Liver (tissue), 9 donors: Measurements from ENCODE around the gene LRP1-AS. TPM values are rescaled to one million over a fixed set of nuclear protein-coding genes. Genes with fewer than 3 reads are reported as not detected.

Experiments used
- DNase-seq: peaks from one replicate; pipeline ENCODE4 v3.0.0-alpha.2; 2017; ENCODE audit warnings: low spot score
- H3K27ac ChIP-seq, 2 donors: one replicate each; pipeline ENCODE4 v1.7.0; 2013; ENCODE audit warnings: inconsistent platforms in 2 of 2, low read length in 2 of 2, control low read depth in 1 of 2, low read depth in 1 of 2, mild to moderate bottlenecking in 1 of 2
- H3K27me3 ChIP-seq, 4 donors: one replicate each; pipeline versions ENCODE4 v1.6.1 to v1.7.0; 2013; ENCODE audit warnings: low read length in 3 of 4, inconsistent platforms in 1 of 4, mild to moderate bottlenecking in 1 of 4, moderate library complexity in 1 of 4; ENCODE audit not compliant: control insufficient read depth in 4 of 4, insufficient read depth in 4 of 4
- H3K36me3 ChIP-seq, 4 donors: one replicate each; pipeline versions ENCODE4 v1.6.1 to v1.7.0; 2013; ENCODE audit warnings: low read length in 3 of 4, mild to moderate bottlenecking in 3 of 4, low read depth in 1 of 4, moderate library complexity in 1 of 4; ENCODE audit not compliant: control insufficient read depth in 4 of 4, insufficient read depth in 3 of 4
- H3K4me1 ChIP-seq, 4 donors: one replicate each; pipeline versions ENCODE4 v1.6.1 to v1.7.0; 2013; ENCODE audit warnings: low read length in 3 of 4, mild to moderate bottlenecking in 3 of 4, moderate library complexity in 1 of 4; ENCODE audit not compliant: control insufficient read depth in 4 of 4, insufficient read depth in 4 of 4
- H3K4me3 ChIP-seq, 3 donors: one replicate each; pipeline versions ENCODE4 v1.6.1 to v1.7.0; 2013; ENCODE audit warnings: low read length in 3 of 3, control low read depth in 1 of 3, low read depth in 1 of 3, mild to moderate bottlenecking in 1 of 3
- H3K9ac ChIP-seq, 2 donors: one replicate each; pipeline ENCODE4 v1.7.0; 2013; ENCODE audit warnings: low read length in 2 of 2, mild to moderate bottlenecking in 2 of 2, moderate library complexity in 2 of 2, control low read depth in 1 of 2, low read depth in 1 of 2
- H3K9me3 ChIP-seq, 4 donors: one replicate each; pipeline versions ENCODE4 v1.6.1 to v1.7.0; 2013; ENCODE audit warnings: low read length in 3 of 4; ENCODE audit not compliant: control insufficient read depth in 4 of 4
- ATF3 ChIP-seq: IDR thresholded peaks from 2 replicates; pipeline ENCODE4 v1.6.1; 2016; ENCODE audit warnings: antibody characterized with exemption
- CTCF ChIP-seq: fragments of 150-350 bp; IDR thresholded peaks from 2 replicates; pipeline ENCODE4 v1.5.1; 2017; ENCODE audit warnings: improper control_type of control experiment, low read depth, low read length; ENCODE audit not compliant: missing input control
- EGR1 ChIP-seq, 2 donors: IDR thresholded peaks; 2 replicates each; pipeline ENCODE4 v1.6.1; 2016 to 2018; ENCODE audit warnings: antibody characterized with exemption in 2 of 2, low read depth in 2 of 2
- FOXA1 ChIP-seq: IDR thresholded peaks from 2 replicates; pipeline ENCODE4 v1.6.1; 2016; ENCODE audit warnings: antibody characterized with exemption
- GABPA ChIP-seq, 2 donors: IDR thresholded peaks in 1 of 2; conservative IDR thresholded peaks in 1 of 2; 2 replicates each; pipeline ENCODE4 v1.6.1; 2016; ENCODE audit warnings: antibody characterized with exemption in 2 of 2, mild to moderate bottlenecking in 1 of 2, moderate library complexity in 1 of 2
- HNF4A ChIP-seq, 2 donors: conservative IDR thresholded peaks; 2 replicates each; pipeline ENCODE4 v1.6.1; 2016; ENCODE audit warnings: antibody characterized with exemption in 2 of 2, mild to moderate bottlenecking in 2 of 2
- JUND ChIP-seq, 2 donors: IDR thresholded peaks; 2 replicates each; pipeline ENCODE4 v1.6.1; 2016; ENCODE audit warnings: antibody characterized with exemption in 2 of 2
- MAX ChIP-seq: IDR thresholded peaks from 2 replicates; pipeline ENCODE4 v1.6.1; 2016; ENCODE audit warnings: antibody characterized with exemption
- NR2F2 ChIP-seq: IDR thresholded peaks from 2 replicates; pipeline ENCODE4 v1.6.1; 2016; ENCODE audit warnings: antibody characterized with exemption
- RAD21 ChIP-seq, 2 donors: IDR thresholded peaks; 2 replicates each; pipeline ENCODE4 v1.6.1; 2016; ENCODE audit warnings: antibody characterized with exemption in 2 of 2, mild to moderate bottlenecking in 2 of 2
- REST ChIP-seq: IDR thresholded peaks from 2 replicates; pipeline ENCODE4 v1.6.1; 2016; ENCODE audit warnings: antibody characterized with exemption, mild to moderate bottlenecking
- RXRA ChIP-seq, 2 donors: IDR thresholded peaks; 2 replicates each; pipeline ENCODE4 v1.6.1; 2017 to 2018; ENCODE audit warnings: antibody characterized with exemption in 2 of 2, mild to moderate bottlenecking in 1 of 2
- TAF1 ChIP-seq: conservative IDR thresholded peaks from 2 replicates; pipeline ENCODE4 v1.6.1; 2016; ENCODE audit warnings: antibody characterized with exemption, mild to moderate bottlenecking
- YY1 ChIP-seq: IDR thresholded peaks from 2 replicates; pipeline ENCODE4 v1.6.1; 2016; ENCODE audit warnings: antibody characterized with exemption, mild to moderate bottlenecking
- ZBTB33 ChIP-seq: IDR thresholded peaks from 2 replicates; pipeline ENCODE4 v1.6.1; 2016; ENCODE audit warnings: antibody characterized with exemption
- WGBS: extraction: QIAGEN DNeasy Blood & Tissue Kit; methylation state at CpG from one replicate; pipeline ENCODE4 v1.1.7; 2013; 5-methylcytosine and 5-hydroxymethylcytosine counted together
- polyA plus RNA-seq, 2 donors: library from polyadenylated mRNA; stranded (reverse) in 1 of 2; unstranded in 1 of 2; fragments of 200-250 nt in 1 of 2; fragments of >200 nt in 1 of 2; fragmentation: Nextera tagmentation in 1 of 2; extraction: Ambion mirVana in 1 of 2; gene quantifications; one replicate each; pipeline versions ENCODE4 v1.2.1 to v1.2.3, GENCODE V29; 2013 to 2015
- total RNA-seq, 2 donors: library from RNA; depleted of rRNA; stranded (reverse); fragments of >200 nt; gene quantifications; one replicate each; pipeline ENCODE4 v1.2.3, GENCODE V29; 2014
- donor health status: healthy.
- donor health status: healthy.
- donor health status: healthy.
- donor health status: healthy.
- donor health status: healthy.

LRP1-AS gene
- total RNA-seq = not detected
- not detected for polyA plus RNA-seq

- no peak for DNase-seq
- Histone ChIP-seq H3K4me3 (no peak within 1 kb of the TSS), H3K9ac (no peak within 1 kb of the TSS), H3K27ac (peak within 1 kb of the TSS; percentile 58 to 93), H3K9me3 (no peaks in the 10 kb centered on the region), H3K27me3 (no peaks in the 10 kb centered on the region), H3K36me3 (peaks cover 13 to 39% (median 30%) of the 10 kb centered on the region in 4 donors), H3K4me1 (peaks cover 26 to 82% (median 66%) of the 10 kb centered on the region in 4 donors)
- 74% methylated on average over 8 of the region's 8 CpGs for WGBS
- TF ChIP-seq HNF4A (conservative IDR thresholded peaks at IDR 0.05) (peak in 1 of 2 donors; percentile 13), YY1 (no peak)
Observed at GRCh38 chr12:57146961-57147944, at the start of gene LRP1-AS. LRP1-AS (minus strand) TSS chr12:57147619.

- Histone ChIP-seq H3K27ac (no peak overlapping the region), H3K36me3 (peaks cover 55 to 99% (median 79%) of the 10 kb centered on the region in 4 donors), H3K4me3 (no peak overlapping the region), H3K27me3 (no peaks in the 10 kb centered on the region), H3K9ac (no peak overlapping the region), H3K9me3 (no peaks in the 10 kb centered on the region), H3K4me1 (no peaks in the 10 kb centered on the region)
- 91% methylated on average over 22 of the region's 22 CpGs for WGBS
- DNase-seq = no peak
- TF ChIP-seq MAX = no peak
Observed at GRCh38 chr12:57196956-57197355, 49.5 kb upstream of the LRP1-AS start.

- Histone ChIP-seq H3K4me3 (no peak overlapping the region), H3K4me1 (no peaks in the 10 kb centered on the region), H3K9me3 (no peaks in the 10 kb centered on the region), H3K27me3 (no peaks in the 10 kb centered on the region), H3K9ac (no peak overlapping the region), H3K36me3 (peaks cover 54 to 99% (median 81%) of the 10 kb centered on the region in 4 donors), H3K27ac (no peak overlapping the region)
- WGBS = 78% methylated on average over 4 of the region's 4 CpGs
- TF ChIP-seq NR2F2 (no peak), ZBTB33 (no peak), JUND (IDR thresholded peaks at IDR 0.05) (no peak), EGR1 (IDR thresholded peaks at IDR 0.05; ENCODE audit: low read depth in 2 of 2) (no peak), MAX (no peak), CTCF (no peak), TAF1 (no peak), YY1 (no peak), REST (no peak), GABPA (IDR thresholded peaks at IDR 0.05 in 1 of 2, conservative IDR thresholded peaks at IDR 0.05 in 1 of 2) (no peak), FOXA1 (no peak), RAD21 (IDR thresholded peaks at IDR 0.05) (no peak), ATF3 (no peak), RXRA (IDR thresholded peaks at IDR 0.05) (no peak)
- DNase-seq = no peak
Observed at GRCh38 chr12:57196439-57196838, 49.0 kb upstream of the LRP1-AS start.
